Smooth muscle cell (in vitro differentiated cells): ENCODE data around the gene PTBP2. TPM values are rescaled to one million over a fixed set of nuclear protein-coding genes. Genes with fewer than 3 reads are reported as not detected.

Experiments
- DNase-seq: peaks from one replicate; lab custom pipeline; 2025; ENCODE audit not compliant: unreplicated experiment; lab: John Stamatoyannopoulos, UW
- H2AFZ ChIP-seq: fragments of 200-600 bp; sonication (generic); 2 replicates; pipeline ENCODE4 v1.6.0; 2016; ENCODE audit warnings: antibody characterized with exemption, low read depth, mild to moderate bottlenecking
- H3F3A ChIP-seq: fragments of 200-600 bp; sonication (generic); 2 replicates; pipeline ENCODE4 v1.6.0; 2017; ENCODE audit warnings: antibody characterized with exemption, low read depth
- H3K27ac ChIP-seq: fragments of 200-600 bp; sonication (generic); 2 replicates; pipeline ENCODE4 v1.5.1; 2016; ENCODE audit warnings: low read depth, mild to moderate bottlenecking
- H3K27me3 ChIP-seq: fragments of 200-600 bp; sonication (generic); 2 replicates; pipeline ENCODE4 v1.6.1; 2016; ENCODE audit warnings: low read depth, mild to moderate bottlenecking
- H3K36me3 ChIP-seq: fragments of 200-600 bp; sonication (generic); 2 replicates; pipeline ENCODE4 v1.5.1; 2016; ENCODE audit warnings: low read depth
- H3K4me1 ChIP-seq: fragments of 200-600 bp; sonication (generic); 2 replicates; pipeline ENCODE4 v1.5.1; 2016; ENCODE audit warnings: low read depth
- H3K4me2 ChIP-seq: fragments of 200-600 bp; sonication (generic); 2 replicates; pipeline ENCODE4 v1.6.0; 2016; ENCODE audit warnings: mild to moderate bottlenecking
- H3K4me3 ChIP-seq: fragments of 200-600 bp; sonication (generic); 2 replicates; pipeline ENCODE4 v1.5.1; 2016; ENCODE audit warnings: mild to moderate bottlenecking
- H3K79me2 ChIP-seq: fragments of 200-600 bp; sonication (generic); 2 replicates; pipeline ENCODE4 v1.6.0; 2016; ENCODE audit warnings: low read depth, mild to moderate bottlenecking
- H3K9ac ChIP-seq: fragments of 200-600 bp; sonication (generic); 2 replicates; pipeline ENCODE4 v1.6.0; 2016; ENCODE audit warnings: low read depth
- H3K9me3 ChIP-seq: fragments of 200-600 bp; sonication (generic); replicated peaks from 2 replicates; pipeline ENCODE4 v1.5.1; 2016; ENCODE audit warnings: low read depth
- H4K20me1 ChIP-seq: fragments of 200-600 bp; sonication (generic); 2 replicates; pipeline ENCODE4 v1.6.0; 2016; ENCODE audit warnings: low read depth
- WGBS: methylation state at CpG from one replicate; pipeline ENCODE4 v1.1.7; 2016; ENCODE audit warnings: low lambda C conversion rate; 5-methylcytosine and 5-hydroxymethylcytosine counted together
- polyA plus RNA-seq: library from polyadenylated mRNA; unstranded; fragments of >200 nt; fragmentation: Nextera tagmentation; extraction: Ambion mirVana; gene quantifications from 2 replicates; pipeline ENCODE4 v1.2.1, GENCODE V29; 2016
- total RNA-seq: library from RNA; depleted of rRNA; stranded (reverse); fragments of >200 nt; gene quantifications from 2 replicates; pipeline ENCODE4 v1.2.3, GENCODE V29; 2014
- TF ChIP-seq, protein P1 (sequence below): fragments of 200-600 bp; sonication (generic); IDR thresholded peaks from 2 replicates; pipeline ENCODE4 v1.5.1; 2017; ENCODE audit warnings: borderline replicate concordance, mild to moderate bottlenecking, antibody characterized with exemption; ENCODE audit not compliant: insufficient read depth, poor library complexity, severe bottlenecking

The PTBP2 gene
- total and polyA plus RNA-seq, 2 experiments from 2014 or later: 3.3 to 69.7 TPM

- Histone ChIP-seq H3K36me3 (peaks cover 5% of the 10 kb centered on the region), H3K79me2 (peaks cover 22% of the 10 kb centered on the region), H3K27me3 (no peaks in the 10 kb centered on the region), H3K9me3 (no peaks in the 10 kb centered on the region), H3K4me3 (no peak overlapping the region), H3K27ac (no peak overlapping the region), H3F3A (no peaks in the 10 kb centered on the region), H3K9ac (no peak overlapping the region), H3K4me1 (no peaks in the 10 kb centered on the region), H4K20me1 (peaks cover 36% of the 10 kb centered on the region), H3K4me2 (no peak overlapping the region), H2AFZ (no peak overlapping the region)
- TF ChIP-seq, protein P1, sequence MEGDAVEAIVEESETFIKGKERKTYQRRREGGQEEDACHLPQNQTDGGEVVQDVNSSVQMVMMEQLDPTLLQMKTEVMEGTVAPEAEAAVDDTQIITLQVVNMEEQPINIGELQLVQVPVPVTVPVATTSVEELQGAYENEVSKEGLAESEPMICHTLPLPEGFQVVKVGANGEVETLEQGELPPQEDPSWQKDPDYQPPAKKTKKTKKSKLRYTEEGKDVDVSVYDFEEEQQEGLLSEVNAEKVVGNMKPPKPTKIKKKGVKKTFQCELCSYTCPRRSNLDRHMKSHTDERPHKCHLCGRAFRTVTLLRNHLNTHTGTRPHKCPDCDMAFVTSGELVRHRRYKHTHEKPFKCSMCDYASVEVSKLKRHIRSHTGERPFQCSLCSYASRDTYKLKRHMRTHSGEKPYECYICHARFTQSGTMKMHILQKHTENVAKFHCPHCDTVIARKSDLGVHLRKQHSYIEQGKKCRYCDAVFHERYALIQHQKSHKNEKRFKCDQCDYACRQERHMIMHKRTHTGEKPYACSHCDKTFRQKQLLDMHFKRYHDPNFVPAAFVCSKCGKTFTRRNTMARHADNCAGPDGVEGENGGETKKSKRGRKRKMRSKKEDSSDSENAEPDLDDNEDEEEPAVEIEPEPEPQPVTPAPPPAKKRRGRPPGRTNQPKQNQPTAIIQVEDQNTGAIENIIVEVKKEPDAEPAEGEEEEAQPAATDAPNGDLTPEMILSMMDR: no peak
- DNase-seq: no peak
- 95% methylated on average over 4 of the region's 4 CpGs for WGBS
Measured at GRCh38 chr1:96772972-96773371, 51.4 kb downstream of the PTBP2 start.

- Histone ChIP-seq H3K9me3 (no peaks in the 10 kb centered on the region), H2AFZ (no peak overlapping the region), H3K36me3 (peaks cover 14% of the 10 kb centered on the region), H3K4me3 (no peak overlapping the region), H3K4me1 (peaks cover 3% of the 10 kb centered on the region), H3K27me3 (no peaks in the 10 kb centered on the region), H3F3A (no peaks in the 10 kb centered on the region), H3K79me2 (no peaks in the 10 kb centered on the region), H3K4me2 (no peak overlapping the region), H4K20me1 (peaks cover 5% of the 10 kb centered on the region), H3K9ac (no peak overlapping the region), H3K27ac (peak overlapping the region; percentile 1)
- DNase-seq: no peak
- TF ChIP-seq, protein P1: no peak
Measured at GRCh38 chr1:96782206-96782605, 60.6 kb downstream of the PTBP2 start.

- Histone ChIP-seq H3K4me3 (no peak overlapping the region), H3K36me3 (peaks cover 14% of the 10 kb centered on the region), H3K4me2 (peak overlapping the region; percentile 37), H3K27ac (peak overlapping the region; percentile 1), H3K79me2 (no peaks in the 10 kb centered on the region), H3K4me1 (peaks cover 3% of the 10 kb centered on the region), H3K27me3 (no peaks in the 10 kb centered on the region), H3F3A (no peaks in the 10 kb centered on the region), H4K20me1 (peaks cover 5% of the 10 kb centered on the region), H2AFZ (no peak overlapping the region), H3K9ac (no peak overlapping the region), H3K9me3 (no peaks in the 10 kb centered on the region)
- no peak for DNase-seq
- TF ChIP-seq, protein P1: no peak
Measured at GRCh38 chr1:96782856-96783255, 61.3 kb downstream of the PTBP2 start.

- TF ChIP-seq, protein P1: no peak
- no peaks in the 10 kb centered on the region for H3K4me1 ChIP-seq
- no peak for DNase-seq
- no peak overlapping the region for H3K4me3 ChIP-seq
- H3K27me3 ChIP-seq: no peaks in the 10 kb centered on the region
- H2AFZ ChIP-seq: no peak overlapping the region
- no peaks in the 10 kb centered on the region for H3K9me3 ChIP-seq
- peaks cover 16% of the 10 kb centered on the region for H3K36me3 ChIP-seq
- no peak overlapping the region for H3K9ac ChIP-seq
- H3F3A ChIP-seq: no peaks in the 10 kb centered on the region
- no peaks in the 10 kb centered on the region for H3K79me2 ChIP-seq
- WGBS: 100% methylated on average over 2 of the region's 2 CpGs
- no peaks in the 10 kb centered on the region for H4K20me1 ChIP-seq
- no peak overlapping the region for H3K4me2 ChIP-seq
- H3K27ac ChIP-seq: no peak overlapping the region
Measured at GRCh38 chr1:96790599-96790998, 69.0 kb downstream of the PTBP2 start.
